Right forelimb (tissue), 1 donor: Measurements from ENCODE around the gene TIMELESS.
"Not testable (repeated sequence)": the region's sequence is repeated elsewhere in the genome, so short reads cannot be mapped to it uniquely, and the experiment has no call there.

Experiments used
- DNase-seq: peaks from one replicate; pipeline ENCODE4 v3.0.0-alpha.2; 2018

The TIMELESS gene

GRCh38 chr12:56468216-56469006, 19.2 kb upstream of the TIMELESS start, which contains the start of gene SPRYD4:
Gene SPRYD4, plus strand, starts transcription at chr12:56468578. Its CDS starts 14 bp downstream, at chr12:56468592.
- peak; percentile 95 for DNase-seq

GRCh38 chr12:56462565-56462964, 13.3 kb upstream of the TIMELESS start:
- no peak for DNase-seq

GRCh38 chr12:56461235-56462159, 12.3 kb upstream of the TIMELESS start:
- no peak for DNase-seq

- DNase-seq: no peak
Observed at GRCh38 chr12:56457817-56458216, 8.6 kb upstream of the TIMELESS start.

- no peak for DNase-seq
Observed at GRCh38 chr12:56454557-56454956, 5.3 kb upstream of the TIMELESS start, which contains the start of gene MIP. Gene MIP, minus strand, starts transcription at chr12:56454657. Its CDS starts 44 bp downstream, at chr12:56454613.

- DNase-seq: no peak
Observed at GRCh38 chr12:56451147-56451546, 1.9 kb upstream of the TIMELESS start.

- no peak for DNase-seq
Observed at GRCh38 chr12:56450241-56450640, 1.0 kb upstream of the TIMELESS start.

- DNase-seq: no peak
Observed at GRCh38 chr12:56449622-56449984, 377 bp upstream of the TIMELESS start.

- DNase-seq: not testable (repeated sequence)
Observed at GRCh38 chr12:56443208-56443607, 6.0 kb downstream of the TIMELESS start.

GRCh38 chr12:56437430-56438176, 11.6 kb downstream of the TIMELESS start:
- no peak for DNase-seq

- DNase-seq: no peak
Observed at GRCh38 chr12:56434828-56435227, 14.4 kb downstream of the TIMELESS start.

GRCh38 chr12:56431850-56432249, 17.4 kb downstream of the TIMELESS start:
- DNase-seq: no peak

- no peak for DNase-seq
Observed at GRCh38 chr12:56431288-56431687, 17.9 kb downstream of the TIMELESS start.

- DNase-seq: no peak
Observed at GRCh38 chr12:56425940-56426438, 23.2 kb downstream of the TIMELESS start.

- DNase-seq: no peak
Observed at GRCh38 chr12:56425193-56425592, 24.0 kb downstream of the TIMELESS start.

GRCh38 chr12:56420411-56420810, 28.8 kb downstream of the TIMELESS start:
- DNase-seq: no peak

GRCh38 chr12:56417739-56418138, 31.5 kb downstream of the TIMELESS start:
- DNase-seq: no peak

- DNase-seq: no peak
Observed at GRCh38 chr12:56414401-56414800, 34.8 kb downstream of the TIMELESS start.

- no peak for DNase-seq
Observed at GRCh38 chr12:56413392-56413791, 35.8 kb downstream of the TIMELESS start.

- DNase-seq: no peak
Observed at GRCh38 chr12:56411781-56412639, 37.2 kb downstream of the TIMELESS start.

GRCh38 chr12:56410768-56411167, 38.5 kb downstream of the TIMELESS start:
- no peak for DNase-seq
